Measurements from ENCODE around the gene EXTL2.
A peak's percentile ranks its signal among the peaks of the same experiment; 100 is the strongest.

GRCh38 chr1:100895540-100896480 lies 1.2 kb upstream of the EXTL2 start, which contains the start of gene SLC30A7:
- TF ChIP-seq POLR2AphosphoS5 (IDR thresholded peaks at IDR 0.05; ENCODE audit: borderline replicate concordance, low read depth, low read length) (peak; percentile 88), EZH2 (IDR thresholded peaks at IDR 0.05) (no peak)
